Smooth muscle cell of the brain vasculature (primary cell): ENCODE data around the gene SETD2.
A peak's percentile ranks its signal among the peaks of the same experiment; 100 is the strongest.

Experiments used
- DNase-seq: peaks from one replicate; pipeline ENCODE4 v3.0.0-alpha.2; 2012; ENCODE audit warnings: low read depth, low spot score

Gene SETD2

GRCh38 chr3:47009225-47010110 is 154.4 kb downstream of the SETD2 start:
- peak; percentile 66 for DNase-seq

GRCh38 chr3:47008851-47009224 is 155.1 kb downstream of the SETD2 start:
- no peak for DNase-seq

GRCh38 chr3:47008234-47008796 is 155.6 kb downstream of the SETD2 start:
- DNase-seq = no peak

GRCh38 chr3:47007482-47008233 is 156.3 kb downstream of the SETD2 start:
- DNase-seq = no peak

- DNase-seq = no peak
These were observed 156.9 kb downstream of the SETD2 start for GRCh38 chr3:47007001-47007400.

- DNase-seq = no peak
These were observed 157.7 kb downstream of the SETD2 start for GRCh38 chr3:47006145-47006651.

- DNase-seq = no peak
These were observed 158.4 kb downstream of the SETD2 start for GRCh38 chr3:47005212-47006144.

GRCh38 chr3:47004369-47005211 is 159.3 kb downstream of the SETD2 start:
- DNase-seq = no peak

GRCh38 chr3:47003461-47004368 is 160.2 kb downstream of the SETD2 start:
- no peak for DNase-seq

GRCh38 chr3:47003056-47003410 is 160.9 kb downstream of the SETD2 start:
- DNase-seq = no peak

- DNase-seq = no peak
These were observed 161.5 kb downstream of the SETD2 start for GRCh38 chr3:47002171-47003055.

GRCh38 chr3:47001731-47002170 is 162.2 kb downstream of the SETD2 start:
- no peak for DNase-seq

GRCh38 chr3:47000922-47001730 is 162.8 kb downstream of the SETD2 start:
- no peak for DNase-seq

GRCh38 chr3:47000198-47000815 is 163.6 kb downstream of the SETD2 start:
- no peak for DNase-seq

GRCh38 chr3:46999516-47000197 is 164.3 kb downstream of the SETD2 start:
- no peak for DNase-seq

GRCh38 chr3:46998852-46999515 is 164.9 kb downstream of the SETD2 start:
- DNase-seq = no peak
